K562 (cell line): ENCODE measurements around the gene KHDC1L. TPM values are rescaled to one million over a fixed set of nuclear protein-coding genes. Genes with fewer than 3 reads are reported as not detected.

Experiments
- CBX8 ChIP-seq: fragments of 200-600 bp; sonication (generic); IDR thresholded peaks from 2 replicates; pipeline ENCODE4 v1.6.1; 2012; ENCODE audit warnings: borderline replicate concordance, mixed run types, low read depth, mild to moderate bottlenecking, moderate library complexity, mixed read lengths, low read length, control low read depth, inconsistent platforms; ENCODE audit not compliant: poor library complexity, severe bottlenecking; ENCODE audit errors: extremely low read depth
- ETS2 ChIP-seq: IDR thresholded peaks from 2 replicates; pipeline ENCODE4 v1.6.1; 2016; ENCODE audit warnings: borderline replicate concordance, missing genetic modification characterization, mild to moderate bottlenecking, moderate library complexity, missing compliant biosample characterization; ENCODE audit not compliant: poor library complexity, severe bottlenecking
- FIP1L1 ChIP-seq: fragments of 200-400 bp; formaldehyde crosslinking; IDR thresholded peaks from 2 replicates; pipeline ENCODE4 v1.6.1; 2018; ENCODE audit warnings: mild to moderate bottlenecking, low read depth, low read length; ENCODE audit not compliant: poor library complexity, severe bottlenecking
- L3MBTL2 ChIP-seq: fragments of 450-650 bp; IDR thresholded peaks from 2 replicates; pipeline ENCODE4 v1.6.1; 2016; ENCODE audit warnings: mild to moderate bottlenecking, moderate library complexity
- NR0B1 ChIP-seq: fragments of 450-650 bp; IDR thresholded peaks from one replicate; pipeline ENCODE4 v1.6.1; 2018; ENCODE audit warnings: mild to moderate bottlenecking, moderate library complexity; ENCODE audit not compliant: partially characterized antibody
- POLR2H ChIP-seq: IDR thresholded peaks from 2 replicates; pipeline ENCODE4 v1.6.1; 2016; ENCODE audit warnings: missing genetic modification characterization, low read depth, mild to moderate bottlenecking, control low read depth, missing compliant biosample characterization, moderate library complexity
- POU5F1 ChIP-seq: fragments of 150-350 bp; IDR thresholded peaks from 2 replicates; pipeline ENCODE4 v1.6.1; 2014; ENCODE audit warnings: borderline replicate concordance, low read length, low read depth, mild to moderate bottlenecking; ENCODE audit not compliant: partially characterized antibody
- RFX7 ChIP-seq: fragments of 250-450 bp; sonication (Bioruptor Pico); IDR thresholded peaks from 2 replicates; pipeline ENCODE4 v1.5.1; 2021; ENCODE audit warnings: mild to moderate bottlenecking
- SAFB ChIP-seq: fragments of 200-400 bp; formaldehyde crosslinking; IDR thresholded peaks from 2 replicates; pipeline ENCODE4 v1.6.1; 2017; ENCODE audit warnings: low read depth, low read length, borderline replicate concordance
- SFPQ ChIP-seq: fragments of 200-400 bp; formaldehyde crosslinking; IDR thresholded peaks from 2 replicates; pipeline ENCODE4 v1.6.1; 2017; ENCODE audit warnings: mild to moderate bottlenecking, low read depth, low read length, moderate library complexity
- TFAP4 ChIP-seq: sonication (generic); formaldehyde crosslinking; IDR thresholded peaks from 2 replicates; pipeline ENCODE4 v1.8.0; 2022; ENCODE audit warnings: missing genetic modification reagents, mild to moderate bottlenecking, moderate library complexity, borderline replicate concordance
- ZHX1 ChIP-seq: fragments of 150-350 bp; conservative IDR thresholded peaks from 2 replicates; pipeline ENCODE4 v1.6.1; 2014; ENCODE audit warnings: low read length
- ZKSCAN8 ChIP-seq: fragments of 200-800 bp; sonication (Bioruptor generic); IDR thresholded peaks from 2 replicates; pipeline ENCODE4 v1.6.1; 2016; ENCODE audit warnings: missing genetic modification characterization, missing compliant biosample characterization
- ZNF583 ChIP-seq: fragments of 250-450 bp; sonication (Bioruptor Pico); IDR thresholded peaks from 2 replicates; pipeline ENCODE4 v1.4.0; 2020
- ZNF699 ChIP-seq: fragments of 250-450 bp; sonication (Bioruptor Pico); IDR thresholded peaks from 2 replicates; pipeline ENCODE4 v1.8.0; 2021; ENCODE audit warnings: mild to moderate bottlenecking, moderate library complexity; ENCODE audit not compliant: insufficient replicate concordance
- ZNF830 ChIP-seq: fragments of 250-450 bp; sonication (Bioruptor Pico); IDR thresholded peaks from 2 replicates; pipeline ENCODE4 v1.5.0; 2021; ENCODE audit warnings: mild to moderate bottlenecking
- polyA plus RNA-seq, 8 experiments: library from polyadenylated mRNA; depleted of rRNA in 4 of 8; stranded (reverse) in 5 of 8; unstranded in 3 of 8; fragments of >200 nt; fragmentation: Nextera tagmentation in 2 of 8; fragmentation: Illumina TruSeq in 1 of 8; extraction: Ambion mirVana in 2 of 8; extraction: Trizol in 1 of 8; gene quantifications; 2 replicates each; pipeline versions ENCODE4 v1.2.1 to v1.2.3, GENCODE V29; 2011 to 2014; ENCODE audit warnings: inconsistent platforms in 1 of 8, missing spikeins in 1 of 8
- total RNA-seq, 7 experiments: library from RNA; depleted of rRNA in 6 of 7; stranded (reverse); fragments of >200 nt in 6 of 7; fragmentation: Illumina TruSeq in 2 of 7; extraction: Trizol in 2 of 7; gene quantifications; 2 replicates each; pipeline versions ENCODE4 v1.2.1 to v1.2.3, GENCODE V29; 2011 to 2021; ENCODE audit warnings: low replicate concordance in 1 of 7
- TF ChIP-seq, protein P1 (sequence below), 2 experiments: fragments of 450-650 bp; IDR thresholded peaks; 2 replicates each; pipeline ENCODE4 v1.6.1; 2016

KHDC1L gene
- total and polyA plus RNA-seq, 9 of the 15 experiments (the other 6 are each of a cell fraction or from before 2014, with no cell fraction given), result 0.33 to 1.9 (median 0.54) TPM

GRCh38 chr6:73262671-73263569 lies 37.6 kb upstream of the KHDC1L start, which contains the start of gene KHDC1 (continued):
- no peak for TF ChIP-seq ZNF699 (CRISPR knock-in tag)
- TF ChIP-seq, protein P1, sequence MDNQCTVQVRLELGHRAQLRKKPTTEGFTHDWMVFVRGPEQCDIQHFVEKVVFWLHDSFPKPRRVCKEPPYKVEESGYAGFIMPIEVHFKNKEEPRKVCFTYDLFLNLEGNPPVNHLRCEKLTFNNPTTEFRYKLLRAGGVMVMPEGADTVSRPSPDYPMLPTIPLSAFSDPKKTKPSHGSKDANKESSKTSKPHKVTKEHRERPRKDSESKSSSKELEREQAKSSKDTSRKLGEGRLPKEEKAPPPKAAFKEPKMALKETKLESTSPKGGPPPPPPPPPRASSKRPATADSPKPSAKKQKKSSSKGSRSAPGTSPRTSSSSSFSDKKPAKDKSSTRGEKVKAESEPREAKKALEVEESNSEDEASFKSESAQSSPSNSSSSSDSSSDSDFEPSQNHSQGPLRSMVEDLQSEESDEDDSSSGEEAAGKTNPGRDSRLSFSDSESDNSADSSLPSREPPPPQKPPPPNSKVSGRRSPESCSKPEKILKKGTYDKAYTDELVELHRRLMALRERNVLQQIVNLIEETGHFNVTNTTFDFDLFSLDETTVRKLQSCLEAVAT (IDR thresholded peaks at IDR 0.05), result no peak
- no peak for TF ChIP-seq ZKSCAN8 (CRISPR knock-in tag)
- TF ChIP-seq SAFB, result no peak
- TF ChIP-seq FIP1L1, result no peak
- TF ChIP-seq ETS2 (tag), result no peak
- no peak for TF ChIP-seq RFX7
- no peak for TF ChIP-seq ZHX1
- TF ChIP-seq L3MBTL2, result peak; percentile 88
- TF ChIP-seq ZNF830, result no peak
- no peak for TF ChIP-seq CBX8
- no peak for TF ChIP-seq NR0B1
- TF ChIP-seq ZNF583, result no peak
- TF ChIP-seq POU5F1, result no peak
- TF ChIP-seq SFPQ, result no peak
- no peak for TF ChIP-seq POLR2H (tag)
- TF ChIP-seq TFAP4, result peak; percentile 40; the same call in 1 of the 2 replicates
